Liver (tissue), 3 donors: ENCODE data around the gene SPOP.

Source experiments
- EGR1 ChIP-seq, 2 donors: IDR thresholded peaks; 2 replicates each; pipeline ENCODE4 v1.6.1; 2016 to 2018; ENCODE audit warnings: antibody characterized with exemption in 2 of 2, low read depth in 2 of 2
- FOXA1 ChIP-seq: IDR thresholded peaks from 2 replicates; pipeline ENCODE4 v1.6.1; 2016; ENCODE audit warnings: antibody characterized with exemption
- RAD21 ChIP-seq, 2 donors: IDR thresholded peaks; 2 replicates each; pipeline ENCODE4 v1.6.1; 2016; ENCODE audit warnings: antibody characterized with exemption in 2 of 2, mild to moderate bottlenecking in 2 of 2
- REST ChIP-seq: IDR thresholded peaks from 2 replicates; pipeline ENCODE4 v1.6.1; 2016; ENCODE audit warnings: antibody characterized with exemption, mild to moderate bottlenecking
- YY1 ChIP-seq: IDR thresholded peaks from 2 replicates; pipeline ENCODE4 v1.6.1; 2016; ENCODE audit warnings: antibody characterized with exemption, mild to moderate bottlenecking
- TF ChIP-seq, protein P1 (sequence below): fragments of 150-350 bp; IDR thresholded peaks from 2 replicates; pipeline ENCODE4 v1.5.1; 2017; ENCODE audit warnings: improper control_type of control experiment, low read depth, low read length; ENCODE audit not compliant: missing input control
- TF ChIP-seq, protein P2 (sequence below): IDR thresholded peaks from 2 replicates; pipeline ENCODE4 v1.6.1; 2016; ENCODE audit warnings: antibody characterized with exemption
- donor health status: healthy.
- donor health status: healthy.

DNA sequence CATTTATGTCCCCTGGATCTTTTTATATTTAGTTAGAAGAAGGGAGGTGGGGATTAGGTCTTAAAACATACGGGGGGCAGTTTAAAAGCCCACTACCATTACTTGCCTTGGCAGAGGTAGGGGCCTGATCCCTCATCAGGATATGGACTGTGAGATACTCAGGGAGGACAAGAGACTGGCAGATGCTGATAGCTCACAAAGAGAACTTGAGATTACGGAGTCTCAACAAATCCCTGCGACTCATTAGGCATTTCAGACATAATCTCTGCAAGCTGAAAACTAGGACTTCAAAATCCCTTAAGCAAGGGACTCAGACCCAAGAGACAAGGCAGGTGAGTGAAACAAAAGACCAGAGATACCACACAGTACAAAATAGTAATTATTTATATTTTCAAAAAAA, 79.0 kb downstream of the SPOP start:
- TF ChIP-seq, protein P1, sequence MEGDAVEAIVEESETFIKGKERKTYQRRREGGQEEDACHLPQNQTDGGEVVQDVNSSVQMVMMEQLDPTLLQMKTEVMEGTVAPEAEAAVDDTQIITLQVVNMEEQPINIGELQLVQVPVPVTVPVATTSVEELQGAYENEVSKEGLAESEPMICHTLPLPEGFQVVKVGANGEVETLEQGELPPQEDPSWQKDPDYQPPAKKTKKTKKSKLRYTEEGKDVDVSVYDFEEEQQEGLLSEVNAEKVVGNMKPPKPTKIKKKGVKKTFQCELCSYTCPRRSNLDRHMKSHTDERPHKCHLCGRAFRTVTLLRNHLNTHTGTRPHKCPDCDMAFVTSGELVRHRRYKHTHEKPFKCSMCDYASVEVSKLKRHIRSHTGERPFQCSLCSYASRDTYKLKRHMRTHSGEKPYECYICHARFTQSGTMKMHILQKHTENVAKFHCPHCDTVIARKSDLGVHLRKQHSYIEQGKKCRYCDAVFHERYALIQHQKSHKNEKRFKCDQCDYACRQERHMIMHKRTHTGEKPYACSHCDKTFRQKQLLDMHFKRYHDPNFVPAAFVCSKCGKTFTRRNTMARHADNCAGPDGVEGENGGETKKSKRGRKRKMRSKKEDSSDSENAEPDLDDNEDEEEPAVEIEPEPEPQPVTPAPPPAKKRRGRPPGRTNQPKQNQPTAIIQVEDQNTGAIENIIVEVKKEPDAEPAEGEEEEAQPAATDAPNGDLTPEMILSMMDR: no peak
- no peak for TF ChIP-seq REST
- TF ChIP-seq RAD21 (IDR thresholded peaks at IDR 0.05): no peak
- no peak for TF ChIP-seq YY1
- TF ChIP-seq, protein P2, sequence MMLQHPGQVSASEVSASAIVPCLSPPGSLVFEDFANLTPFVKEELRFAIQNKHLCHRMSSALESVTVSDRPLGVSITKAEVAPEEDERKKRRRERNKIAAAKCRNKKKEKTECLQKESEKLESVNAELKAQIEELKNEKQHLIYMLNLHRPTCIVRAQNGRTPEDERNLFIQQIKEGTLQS: no peak
- TF ChIP-seq FOXA1: no peak
- no peak for TF ChIP-seq EGR1 (IDR thresholded peaks at IDR 0.05; ENCODE audit: low read depth in 2 of 2)
